SJSA1 (cell line): ENCODE measurements around the gene COX7A2. TPM values are rescaled to one million over a fixed set of nuclear protein-coding genes. Genes with fewer than 3 reads are reported as not detected.

Experiments used
- total RNA-seq: library from RNA; depleted of rRNA; stranded (reverse); fragments of >200 nt; shearing (Covaris generic); gene quantifications from 2 replicates; pipeline ENCODE4 v1.2.3, GENCODE V29; 2014; rRNA removed

The COX7A2 gene
- total RNA-seq, 1 experiment from 2014 or later, result 405 TPM

Other genes with a start within 250 kb of the COX7A2 start
- gene COL12A1, start 37.7 kb downstream of the COX7A2 start, total RNA-seq, result 166 and 233 TPM in 2 replicates
- 177 and 253 TPM in 2 replicates for gene TMEM30A, start 41.0 kb upstream of the COX7A2 start, total RNA-seq
- 2.4 and 4.1 TPM in 2 replicates for gene FILIP1, start 250.0 kb upstream of the COX7A2 start, total RNA-seq